Measurements from ENCODE around the gene TMOD1.

DNA sequence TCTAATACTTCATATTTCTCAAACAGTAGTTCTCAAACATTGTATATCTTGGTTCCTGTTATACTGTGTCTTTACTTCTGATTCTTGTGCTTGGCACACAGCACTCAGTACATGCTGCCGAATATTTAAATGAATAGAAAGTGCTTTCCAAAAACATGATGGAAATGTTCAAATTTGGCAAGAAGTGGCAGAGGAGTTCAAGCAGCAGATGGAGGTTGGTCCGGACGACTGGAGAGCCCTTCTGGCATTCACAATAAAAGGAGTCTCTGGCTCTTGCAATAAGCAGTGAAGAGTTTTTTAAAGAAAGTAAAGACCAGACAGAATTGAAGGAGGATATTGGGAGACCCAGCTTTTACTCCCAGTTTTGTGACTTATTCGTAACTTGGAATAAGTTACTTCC lies 95.4 kb downstream of the TMOD1 start:
- TF ChIP-seq, protein P1, sequence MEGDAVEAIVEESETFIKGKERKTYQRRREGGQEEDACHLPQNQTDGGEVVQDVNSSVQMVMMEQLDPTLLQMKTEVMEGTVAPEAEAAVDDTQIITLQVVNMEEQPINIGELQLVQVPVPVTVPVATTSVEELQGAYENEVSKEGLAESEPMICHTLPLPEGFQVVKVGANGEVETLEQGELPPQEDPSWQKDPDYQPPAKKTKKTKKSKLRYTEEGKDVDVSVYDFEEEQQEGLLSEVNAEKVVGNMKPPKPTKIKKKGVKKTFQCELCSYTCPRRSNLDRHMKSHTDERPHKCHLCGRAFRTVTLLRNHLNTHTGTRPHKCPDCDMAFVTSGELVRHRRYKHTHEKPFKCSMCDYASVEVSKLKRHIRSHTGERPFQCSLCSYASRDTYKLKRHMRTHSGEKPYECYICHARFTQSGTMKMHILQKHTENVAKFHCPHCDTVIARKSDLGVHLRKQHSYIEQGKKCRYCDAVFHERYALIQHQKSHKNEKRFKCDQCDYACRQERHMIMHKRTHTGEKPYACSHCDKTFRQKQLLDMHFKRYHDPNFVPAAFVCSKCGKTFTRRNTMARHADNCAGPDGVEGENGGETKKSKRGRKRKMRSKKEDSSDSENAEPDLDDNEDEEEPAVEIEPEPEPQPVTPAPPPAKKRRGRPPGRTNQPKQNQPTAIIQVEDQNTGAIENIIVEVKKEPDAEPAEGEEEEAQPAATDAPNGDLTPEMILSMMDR (IDR thresholded peaks at IDR 0.05 in 8 of 11, conservative IDR thresholded peaks at IDR 0.05 in 3 of 11): no peak
- TF ChIP-seq POLR2A (IDR thresholded peaks at IDR 0.05): no peak
- TF ChIP-seq POLR2AphosphoS5 (IDR thresholded peaks at IDR 0.05): no peak
